ENCODE results near the gene FABP6. TPM values are rescaled to one million over a fixed set of nuclear protein-coding genes. Genes with fewer than 3 reads are reported as not detected.

FABP6 gene
- total RNA-seq, 1 experiment from 2014 or later, result 5.2 TPM

DNA sequence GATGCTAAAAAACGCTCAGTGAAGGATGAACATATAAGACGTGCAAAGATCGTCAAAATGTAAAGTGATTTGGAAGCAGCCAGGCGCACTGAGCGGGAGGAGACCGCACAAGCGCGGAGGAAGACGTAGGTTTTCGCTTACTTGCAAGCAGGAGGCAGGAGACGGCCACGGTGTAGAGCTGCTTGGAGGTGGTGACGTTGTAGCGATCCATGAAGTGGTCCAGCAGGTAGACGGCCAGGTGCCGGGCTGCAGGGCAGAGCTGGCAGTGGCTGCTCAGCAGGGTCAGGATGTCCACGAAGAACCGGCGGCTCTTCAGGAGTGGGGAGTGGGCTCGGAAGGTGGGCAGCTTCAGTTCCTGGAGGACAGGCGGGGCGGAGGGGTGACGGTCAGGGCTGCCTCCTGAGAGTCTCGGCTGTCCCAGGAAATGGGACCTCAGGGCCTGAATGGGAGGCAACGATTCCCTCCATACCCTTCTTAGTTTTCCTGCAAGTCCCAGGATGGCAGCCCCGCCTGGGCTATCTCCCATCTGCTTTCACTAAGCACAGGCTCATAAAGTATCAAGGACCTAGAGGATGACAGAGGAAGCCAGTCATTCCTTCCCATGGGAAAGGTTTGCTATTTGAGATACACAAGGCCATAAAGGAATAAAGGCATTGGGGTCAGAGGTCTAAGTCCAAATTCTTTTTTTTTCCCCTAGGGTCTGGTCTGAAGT, 51.2 kb downstream of the FABP6 start:
- no peak for DNase-seq

More for the DNA sequence above, 51.2 kb downstream of the FABP6 start:
- H3K4me1 ChIP-seq (ENCODE audit: insufficient read depth, low read length), result no peaks in the 10 kb centered on the region
- H2BK20ac ChIP-seq (ENCODE audit: low read depth, low read length, poor library complexity, severe bottlenecking), result no peak overlapping the region
- H3K23ac ChIP-seq (ENCODE audit: insufficient read length, low read depth, low read length), result no peak overlapping the region
- Mint-ChIP-seq H3K9me3 (no peaks in the 10 kb centered on the region), H3K27me3 (ENCODE audit: low read depth) (no peaks in the 10 kb centered on the region), H3K36me3 (ENCODE audit: insufficient read depth in 1 of 3, low read depth in 3 of 3) (peaks cover 34 to 53% (median 42%) of the 10 kb centered on the region in 3 experiments; a peak in 6 of 7 replicates), H3K4me3 (no peak overlapping the region), H3K27ac (peak overlapping the region; percentile 1 to 69 (median 11); a peak in 5 of 7 replicates), H3K4me1 (peaks cover 30 to 34% of the 10 kb centered on the region in 2 experiments)
- H2BK120ac ChIP-seq (ENCODE audit: low read depth, low read length, poor library complexity, severe bottlenecking), result no peak overlapping the region
- H3K27me3 ChIP-seq (ENCODE audit: insufficient read depth, low read length), result no peaks in the 10 kb centered on the region
- H3K9me3 ChIP-seq (ENCODE audit: control insufficient read depth, low read depth, low read length), result no peaks in the 10 kb centered on the region
- H3K4ac ChIP-seq (ENCODE audit: low read depth, low read length), result no peak overlapping the region
- no peak overlapping the region for H4K91ac ChIP-seq (ENCODE audit: insufficient read length, low read depth, low read length)
- H3K14ac ChIP-seq (ENCODE audit: insufficient read depth, low read length), result no peak overlapping the region; the same call in 1 of the 2 replicates
- H4K5ac ChIP-seq (ENCODE audit: insufficient read length, low read depth, low read length), result no peak overlapping the region
- H3K79me1 ChIP-seq (ENCODE audit: insufficient read depth, low read depth, low read length, poor library complexity, severe bottlenecking), result no peaks in the 10 kb centered on the region
- no CpG with 5 or more reads among the region's 26 CpGs for WGBS (ENCODE audit: extremely low coverage, insufficient read length, low lambda C conversion rate)
- H3T11ph ChIP-seq (ENCODE audit: low read length), result no peak overlapping the region
- TF ChIP-seq, protein P1, sequence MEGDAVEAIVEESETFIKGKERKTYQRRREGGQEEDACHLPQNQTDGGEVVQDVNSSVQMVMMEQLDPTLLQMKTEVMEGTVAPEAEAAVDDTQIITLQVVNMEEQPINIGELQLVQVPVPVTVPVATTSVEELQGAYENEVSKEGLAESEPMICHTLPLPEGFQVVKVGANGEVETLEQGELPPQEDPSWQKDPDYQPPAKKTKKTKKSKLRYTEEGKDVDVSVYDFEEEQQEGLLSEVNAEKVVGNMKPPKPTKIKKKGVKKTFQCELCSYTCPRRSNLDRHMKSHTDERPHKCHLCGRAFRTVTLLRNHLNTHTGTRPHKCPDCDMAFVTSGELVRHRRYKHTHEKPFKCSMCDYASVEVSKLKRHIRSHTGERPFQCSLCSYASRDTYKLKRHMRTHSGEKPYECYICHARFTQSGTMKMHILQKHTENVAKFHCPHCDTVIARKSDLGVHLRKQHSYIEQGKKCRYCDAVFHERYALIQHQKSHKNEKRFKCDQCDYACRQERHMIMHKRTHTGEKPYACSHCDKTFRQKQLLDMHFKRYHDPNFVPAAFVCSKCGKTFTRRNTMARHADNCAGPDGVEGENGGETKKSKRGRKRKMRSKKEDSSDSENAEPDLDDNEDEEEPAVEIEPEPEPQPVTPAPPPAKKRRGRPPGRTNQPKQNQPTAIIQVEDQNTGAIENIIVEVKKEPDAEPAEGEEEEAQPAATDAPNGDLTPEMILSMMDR (conservative IDR thresholded peaks at IDR 0.05), result no peak
- no peaks in the 10 kb centered on the region for H3K23me2 ChIP-seq (ENCODE audit: insufficient read length, low read depth, low read length, poor library complexity, severe bottlenecking)
- H4K8ac ChIP-seq (replicated peaks; ENCODE audit: insufficient read length, low read depth, low read length), result no peak overlapping the region
- no peak overlapping the region for H2BK12ac ChIP-seq (ENCODE audit: insufficient read length, low read depth, low read length)
- H3K79me2 ChIP-seq (ENCODE audit: insufficient read depth, low read length), result no peaks in the 10 kb centered on the region
- no peak overlapping the region for H3K4me2 ChIP-seq (ENCODE audit: insufficient read depth, insufficient read length, low read length)
- no peak overlapping the region for H3K9ac ChIP-seq (ENCODE audit: extremely low read depth, insufficient read length, low read length)
- H2BK5ac ChIP-seq (ENCODE audit: insufficient read length, low read length), result no peak overlapping the region
- H3K18ac ChIP-seq (ENCODE audit: insufficient read length, low read depth, low read length), result no peak overlapping the region
- no peak overlapping the region for H2BK15ac ChIP-seq (ENCODE audit: low read depth, low read length)
- H4K20me1 ChIP-seq (ENCODE audit: control insufficient read depth, insufficient read depth, insufficient read length), result no peaks in the 10 kb centered on the region
- no peak overlapping the region for H3K56ac ChIP-seq (ENCODE audit: insufficient read length, low read depth, low read length)
- H2AFZ ChIP-seq (ENCODE audit: low read length), result no peak overlapping the region
- H3K27ac ChIP-seq (ENCODE audit: insufficient read length, low read depth, low read length), result no peak overlapping the region
- H2AK5ac ChIP-seq (ENCODE audit: insufficient read length, low read length), result no peak overlapping the region

Data from H9 (cell line).